HG03045 (cell line): Measurements from ENCODE around the gene AR.

Experiments
- ATAC-seq: cut with Tn5 transposase; IDR thresholded peaks from one replicate; pipeline ENCODE4 v1.9.1; 2021; ENCODE audit warnings: mild to moderate bottlenecking, moderate library complexity; ENCODE audit not compliant: unreplicated experiment

Gene AR

GRCh38 chrX:67563469-67564448, 19.9 kb downstream of the AR start:
- ATAC-seq = no peak

GRCh38 chrX:67564475-67564874, 20.7 kb downstream of the AR start:
- no peak for ATAC-seq

- no peak for ATAC-seq
Observed at GRCh38 chrX:67568769-67569168, 24.9 kb downstream of the AR start.

GRCh38 chrX:67570839-67571238, 27.0 kb downstream of the AR start:
- ATAC-seq = no peak

GRCh38 chrX:67574696-67575095, 30.9 kb downstream of the AR start:
- no peak for ATAC-seq

GRCh38 chrX:67582436-67582835, 38.6 kb downstream of the AR start:
- ATAC-seq = no peak

- ATAC-seq = no peak
Observed at GRCh38 chrX:67583171-67583570, 39.4 kb downstream of the AR start.

- no peak for ATAC-seq
Observed at GRCh38 chrX:67585401-67585800, 41.6 kb downstream of the AR start.

GRCh38 chrX:67587946-67588624, 44.3 kb downstream of the AR start:
- no peak for ATAC-seq

- no peak for ATAC-seq
Observed at GRCh38 chrX:67596839-67597790, 53.3 kb downstream of the AR start.

- no peak for ATAC-seq
Observed at GRCh38 chrX:67599532-67599931, 55.7 kb downstream of the AR start.

- no peak for ATAC-seq
Observed at GRCh38 chrX:67601771-67602170, 58.0 kb downstream of the AR start.

- ATAC-seq = no peak
Observed at GRCh38 chrX:67604979-67605703, 61.3 kb downstream of the AR start.

- ATAC-seq = no peak
Observed at GRCh38 chrX:67607466-67607865, 63.6 kb downstream of the AR start.

- no peak for ATAC-seq
Observed at GRCh38 chrX:67610282-67610681, 66.5 kb downstream of the AR start.

GRCh38 chrX:67612231-67612630, 68.4 kb downstream of the AR start:
- no peak for ATAC-seq

GRCh38 chrX:67613366-67613765, 69.5 kb downstream of the AR start:
- no peak for ATAC-seq

- ATAC-seq = no peak
Observed at GRCh38 chrX:67613996-67614395, 70.2 kb downstream of the AR start.

- ATAC-seq = no peak
Observed at GRCh38 chrX:67614423-67614822, 70.6 kb downstream of the AR start.

- ATAC-seq = no peak
Observed at GRCh38 chrX:67619253-67619652, 75.4 kb downstream of the AR start.
